H9 (cell line): ENCODE data around the gene MCF2L2. TPM values are rescaled to one million over a fixed set of nuclear protein-coding genes. Genes with fewer than 3 reads are reported as not detected.
A peak's percentile ranks its signal among the peaks of the same experiment; 100 is the strongest.
"Not testable (repeated sequence)": the region's sequence is repeated elsewhere in the genome, so short reads cannot be mapped to it uniquely, and the experiment has no call there.

ENCODE experiments used
- DNase-seq: peaks from one replicate; pipeline ENCODE4 v3.0.0-alpha.2; 2017
- H2AFZ ChIP-seq: one replicate; pipeline ENCODE4 v1.6.1; 2013; ENCODE audit warnings: mild to moderate bottlenecking, low read length, control low read depth, moderate library complexity
- H2AK5ac ChIP-seq: 2 replicates; pipeline ENCODE4 v1.6.1; 2013; ENCODE audit warnings: low read length, control low read depth, mixed read lengths; ENCODE audit not compliant: insufficient read length
- H2BK120ac ChIP-seq: one replicate; pipeline ENCODE4 v1.6.1; 2013; ENCODE audit warnings: low read depth, mild to moderate bottlenecking, low read length, control low read depth, inconsistent platforms; ENCODE audit not compliant: poor library complexity, severe bottlenecking
- H2BK12ac ChIP-seq: 2 replicates; pipeline ENCODE4 v1.6.1; 2013; ENCODE audit warnings: low read length, control low read depth, mixed read lengths, low read depth; ENCODE audit not compliant: insufficient read length
- H2BK15ac ChIP-seq: 2 replicates; pipeline ENCODE4 v1.6.1; 2013; ENCODE audit warnings: low read depth, low read length, control low read depth
- H2BK20ac ChIP-seq: one replicate; pipeline ENCODE4 v1.6.1; 2013; ENCODE audit warnings: low read depth, mild to moderate bottlenecking, low read length, control low read depth, inconsistent platforms; ENCODE audit not compliant: poor library complexity, severe bottlenecking
- H2BK5ac ChIP-seq: 2 replicates; pipeline ENCODE4 v1.6.1; 2013; ENCODE audit warnings: low read length, control low read depth, mixed read lengths; ENCODE audit not compliant: insufficient read length
- H3K14ac ChIP-seq: 2 replicates; pipeline ENCODE4 v1.6.1; 2013; ENCODE audit warnings: low read length, control low read depth; ENCODE audit not compliant: insufficient read depth
- H3K18ac ChIP-seq: 2 replicates; pipeline ENCODE4 v1.6.1; 2013; ENCODE audit warnings: low read depth, mild to moderate bottlenecking, mixed read lengths, low read length, control low read depth; ENCODE audit not compliant: insufficient read length
- H3K23ac ChIP-seq: 2 replicates; pipeline ENCODE4 v1.6.1; 2013; ENCODE audit warnings: low read length, control low read depth, mixed read lengths, low read depth; ENCODE audit not compliant: insufficient read length
- H3K23me2 ChIP-seq: 2 replicates; pipeline ENCODE4 v1.6.1; 2013; ENCODE audit warnings: low read depth, mild to moderate bottlenecking, mixed read lengths, low read length, control low read depth; ENCODE audit not compliant: insufficient read length, poor library complexity, severe bottlenecking
- H3K27ac ChIP-seq: 2 replicates; pipeline ENCODE4 v1.5.1; 2013; ENCODE audit warnings: low read length, control low read depth, mixed read lengths, low read depth; ENCODE audit not compliant: insufficient read length
- H3K27me3 ChIP-seq: 2 replicates; pipeline ENCODE4 v1.6.1; 2013; ENCODE audit warnings: low read length, control low read depth, inconsistent platforms; ENCODE audit not compliant: insufficient read depth
- H3K4ac ChIP-seq: 2 replicates; pipeline ENCODE4 v1.6.1; 2013; ENCODE audit warnings: low read depth, mild to moderate bottlenecking, control low read depth, inconsistent platforms, low read length, moderate library complexity
- H3K4me1 ChIP-seq: 2 replicates; pipeline ENCODE4 v1.6.1; 2013; ENCODE audit warnings: low read length, control low read depth, inconsistent platforms; ENCODE audit not compliant: insufficient read depth
- H3K4me2 ChIP-seq: 2 replicates; pipeline ENCODE4 v1.6.1; 2013; ENCODE audit warnings: low read length, control low read depth, mixed read lengths; ENCODE audit not compliant: insufficient read length, insufficient read depth
- H3K56ac ChIP-seq: 2 replicates; pipeline ENCODE4 v1.6.1; 2013; ENCODE audit warnings: low read depth, mild to moderate bottlenecking, mixed read lengths, low read length, control low read depth; ENCODE audit not compliant: insufficient read length
- H3K79me1 ChIP-seq: 2 replicates; pipeline ENCODE4 v1.6.1; 2013; ENCODE audit warnings: low read depth, mild to moderate bottlenecking, moderate library complexity, low read length, control low read depth, inconsistent platforms; ENCODE audit not compliant: insufficient read depth, poor library complexity, severe bottlenecking
- H3K79me2 ChIP-seq: 2 replicates; pipeline ENCODE4 v1.6.1; 2013; ENCODE audit warnings: low read length, control low read depth, inconsistent platforms; ENCODE audit not compliant: insufficient read depth
- H3K9ac ChIP-seq: 2 replicates; pipeline ENCODE4 v1.6.1; 2013; ENCODE audit warnings: low read length, control low read depth, mixed read lengths; ENCODE audit not compliant: insufficient read length; ENCODE audit errors: extremely low read depth
- H3K9me3 ChIP-seq: one replicate; pipeline ENCODE4 v1.6.1; 2013; ENCODE audit warnings: low read depth, low read length, inconsistent platforms; ENCODE audit not compliant: control insufficient read depth
- H3T11ph ChIP-seq: one replicate; pipeline ENCODE4 v1.6.1; 2013; ENCODE audit warnings: mild to moderate bottlenecking, low read length, control low read depth, inconsistent platforms
- H4K20me1 ChIP-seq: one replicate; pipeline ENCODE4 v1.6.1; 2013; ENCODE audit not compliant: control insufficient read depth, insufficient read length, insufficient read depth
- H4K5ac ChIP-seq: 2 replicates; pipeline ENCODE4 v1.6.1; 2013; ENCODE audit warnings: low read depth, mild to moderate bottlenecking, mixed read lengths, low read length, control low read depth; ENCODE audit not compliant: insufficient read length
- H4K8ac ChIP-seq: replicated peaks from 2 replicates; pipeline ENCODE4 v1.6.1; 2013; ENCODE audit warnings: low read length, control low read depth, mixed read lengths, low read depth; ENCODE audit not compliant: insufficient read length
- H4K91ac ChIP-seq: 2 replicates; pipeline ENCODE4 v1.6.1; 2013; ENCODE audit warnings: low read depth, mild to moderate bottlenecking, moderate library complexity, mixed read lengths, low read length, control low read depth; ENCODE audit not compliant: insufficient read length
- H3K27ac Mint-ChIP-seq, 3 experiments: 2 replicates in 2 of 3; 3 replicates in 1 of 3; pipeline ENCODE4 v1.8.0; 2020 to 2021; ENCODE audit warnings: mixed read lengths in 3 of 3, mild to moderate bottlenecking in 1 of 3, moderate library complexity in 1 of 3
- H3K27me3 Mint-ChIP-seq: 2 replicates; pipeline ENCODE4 v1.8.0; 2021; ENCODE audit warnings: low read depth, mild to moderate bottlenecking, moderate library complexity, mixed read lengths
- H3K36me3 Mint-ChIP-seq, 3 experiments: 2 replicates in 2 of 3; 3 replicates in 1 of 3; pipeline ENCODE4 v1.8.0; 2020 to 2021; ENCODE audit warnings: low read depth in 3 of 3, mixed read lengths in 3 of 3; ENCODE audit not compliant: insufficient read depth in 1 of 3
- H3K4me1 Mint-ChIP-seq, 2 experiments: 2 replicates each; pipeline ENCODE4 v1.8.0; 2020; ENCODE audit warnings: mixed read lengths in 2 of 2
- H3K4me3 Mint-ChIP-seq, 2 experiments: 2 replicates in 1 of 2; 3 replicates in 1 of 2; pipeline ENCODE4 v1.8.0; 2020 to 2021; ENCODE audit warnings: mild to moderate bottlenecking in 2 of 2, mixed read lengths in 2 of 2, moderate library complexity in 1 of 2
- H3K9me3 Mint-ChIP-seq, 2 experiments: 2 replicates in 1 of 2; 3 replicates in 1 of 2; pipeline ENCODE4 v1.8.0; 2020; ENCODE audit warnings: mild to moderate bottlenecking in 2 of 2, mixed read lengths in 2 of 2, moderate library complexity in 1 of 2
- WGBS: extraction: QIAGEN DNeasy Blood & Tissue Kit; methylation state at CpG from one replicate; pipeline ENCODE4 v1.1.7; 2013; ENCODE audit warnings: missing lambda C conversion rate, low lambda C conversion rate, mixed read lengths; ENCODE audit not compliant: insufficient read length; ENCODE audit errors: extremely low coverage; 5-methylcytosine and 5-hydroxymethylcytosine counted together
- total RNA-seq: library from RNA; stranded (reverse); gene quantifications from 2 replicates; pipeline ENCODE4 v1.2.1, GENCODE V29; 2021
- TF ChIP-seq, protein P1 (sequence below): fragments of 200-600 bp; sonication (generic); conservative IDR thresholded peaks from 3 replicates; pipeline ENCODE4 v1.8.0; 2021; ENCODE audit warnings: antibody characterized with exemption, mild to moderate bottlenecking

The MCF2L2 gene
- total RNA-seq, 1 experiment from 2014 or later: 6.4 TPM

GRCh38 chr3:183172051-183172639, 256.3 kb downstream of the MCF2L2 start:
- H3K23ac ChIP-seq: no peak overlapping the region

GRCh38 chr3:183167975-183168374, 260.4 kb downstream of the MCF2L2 start:
- H3K4me1 ChIP-seq, H2BK12ac ChIP-seq, H2BK20ac ChIP-seq, H3K4me2 ChIP-seq, H3K27me3 ChIP-seq, H3K27ac ChIP-seq, H3K9ac ChIP-seq, H3K79me1 ChIP-seq, H3K4me1 Mint-ChIP-seq, H2AK5ac ChIP-seq, H2BK5ac ChIP-seq, H3K23me2 ChIP-seq, H4K20me1 ChIP-seq, H3T11ph ChIP-seq, H3K4ac ChIP-seq, H3K27ac Mint-ChIP-seq, DNase-seq, H4K8ac ChIP-seq, H3K9me3 ChIP-seq, H2BK15ac ChIP-seq, H3K18ac ChIP-seq, H4K5ac ChIP-seq, H2BK120ac ChIP-seq, H3K56ac ChIP-seq, H3K23ac ChIP-seq, H2AFZ ChIP-seq, H3K9me3 Mint-ChIP-seq, H3K79me2 ChIP-seq, H4K91ac ChIP-seq, H3K14ac ChIP-seq, H3K36me3 Mint-ChIP-seq, H3K4me3 Mint-ChIP-seq: not testable (repeated sequence)
- peaks cover 19% of the 10 kb centered on the region for H3K27me3 Mint-ChIP-seq
- no CpG with 5 or more reads among the region's 1 CpG for WGBS

More at GRCh38 chr3:183172051-183172639, 256.3 kb downstream of the MCF2L2 start:
- Histone ChIP-seq H3T11ph (no peak overlapping the region), H3K4me2 (no peak overlapping the region), H2BK20ac (no peak overlapping the region), H3K56ac (no peak overlapping the region), H2AK5ac (no peak overlapping the region), H3K18ac (no peak overlapping the region), H2BK12ac (no peak overlapping the region), H4K5ac (no peak overlapping the region), H2BK120ac (no peak overlapping the region), H3K9ac (no peak overlapping the region), H3K27ac (no peak overlapping the region), H4K20me1 (no peaks in the 10 kb centered on the region), H4K8ac (no peak overlapping the region), H3K79me1 (no peaks in the 10 kb centered on the region), H3K4ac (no peak overlapping the region), H4K91ac (no peak overlapping the region), H2BK5ac (no peak overlapping the region), H3K79me2 (no peaks in the 10 kb centered on the region), H3K14ac (no peak overlapping the region), H3K27me3 (no peaks in the 10 kb centered on the region; the same call in 1 of the 2 replicates), H3K9me3 (no peaks in the 10 kb centered on the region), H3K23me2 (no peaks in the 10 kb centered on the region), H2BK15ac (no peak overlapping the region), H3K4me1 (no peaks in the 10 kb centered on the region), H2AFZ (no peak overlapping the region)
- Mint-ChIP-seq H3K9me3 (no peaks in the 10 kb centered on the region; a peak in 1 of 5 replicates), H3K4me3 (no peak overlapping the region), H3K27me3 (peaks cover 28% of the 10 kb centered on the region), H3K27ac (peak overlapping the region in 1 of 3 experiments; percentile 22; a peak in 1 of 7 replicates), H3K4me1 (peaks cover 0 to 6% of the 10 kb centered on the region in 2 experiments; a peak in 1 of 4 replicates), H3K36me3 (no peaks in the 10 kb centered on the region)
- no peak for DNase-seq
- WGBS: no CpG with 5 or more reads among the region's 5 CpGs
- TF ChIP-seq, protein P1, sequence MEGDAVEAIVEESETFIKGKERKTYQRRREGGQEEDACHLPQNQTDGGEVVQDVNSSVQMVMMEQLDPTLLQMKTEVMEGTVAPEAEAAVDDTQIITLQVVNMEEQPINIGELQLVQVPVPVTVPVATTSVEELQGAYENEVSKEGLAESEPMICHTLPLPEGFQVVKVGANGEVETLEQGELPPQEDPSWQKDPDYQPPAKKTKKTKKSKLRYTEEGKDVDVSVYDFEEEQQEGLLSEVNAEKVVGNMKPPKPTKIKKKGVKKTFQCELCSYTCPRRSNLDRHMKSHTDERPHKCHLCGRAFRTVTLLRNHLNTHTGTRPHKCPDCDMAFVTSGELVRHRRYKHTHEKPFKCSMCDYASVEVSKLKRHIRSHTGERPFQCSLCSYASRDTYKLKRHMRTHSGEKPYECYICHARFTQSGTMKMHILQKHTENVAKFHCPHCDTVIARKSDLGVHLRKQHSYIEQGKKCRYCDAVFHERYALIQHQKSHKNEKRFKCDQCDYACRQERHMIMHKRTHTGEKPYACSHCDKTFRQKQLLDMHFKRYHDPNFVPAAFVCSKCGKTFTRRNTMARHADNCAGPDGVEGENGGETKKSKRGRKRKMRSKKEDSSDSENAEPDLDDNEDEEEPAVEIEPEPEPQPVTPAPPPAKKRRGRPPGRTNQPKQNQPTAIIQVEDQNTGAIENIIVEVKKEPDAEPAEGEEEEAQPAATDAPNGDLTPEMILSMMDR: no peak
